ENCODE measurements around the gene YBX2. TPM values are rescaled to one million over a fixed set of nuclear protein-coding genes. Genes with fewer than 3 reads are reported as not detected.

The YBX2 gene
- total RNA-seq, 1 donor from 2014 or later, result 7.0 TPM

DNA sequence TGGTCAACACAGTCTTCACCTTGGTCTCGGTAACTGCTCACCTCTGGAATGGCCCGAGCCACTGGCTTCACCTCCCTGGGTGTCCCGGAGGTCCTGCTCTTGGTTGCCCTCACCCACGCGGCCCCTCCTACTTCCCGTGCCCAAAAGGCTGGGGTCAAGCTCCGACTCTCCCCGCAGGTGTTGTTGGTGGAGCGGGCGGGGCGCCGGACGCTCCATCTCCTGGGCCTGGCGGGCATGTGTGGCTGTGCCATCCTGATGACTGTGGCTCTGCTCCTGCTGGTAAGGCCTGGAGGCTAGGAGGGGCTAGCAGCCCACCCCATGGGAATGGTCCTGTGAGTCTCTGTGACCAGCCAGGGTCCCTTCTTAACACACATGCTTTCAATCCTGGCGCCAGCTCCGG lies 9.5 kb downstream of the YBX2 start:
- TF ChIP-seq, protein P1, sequence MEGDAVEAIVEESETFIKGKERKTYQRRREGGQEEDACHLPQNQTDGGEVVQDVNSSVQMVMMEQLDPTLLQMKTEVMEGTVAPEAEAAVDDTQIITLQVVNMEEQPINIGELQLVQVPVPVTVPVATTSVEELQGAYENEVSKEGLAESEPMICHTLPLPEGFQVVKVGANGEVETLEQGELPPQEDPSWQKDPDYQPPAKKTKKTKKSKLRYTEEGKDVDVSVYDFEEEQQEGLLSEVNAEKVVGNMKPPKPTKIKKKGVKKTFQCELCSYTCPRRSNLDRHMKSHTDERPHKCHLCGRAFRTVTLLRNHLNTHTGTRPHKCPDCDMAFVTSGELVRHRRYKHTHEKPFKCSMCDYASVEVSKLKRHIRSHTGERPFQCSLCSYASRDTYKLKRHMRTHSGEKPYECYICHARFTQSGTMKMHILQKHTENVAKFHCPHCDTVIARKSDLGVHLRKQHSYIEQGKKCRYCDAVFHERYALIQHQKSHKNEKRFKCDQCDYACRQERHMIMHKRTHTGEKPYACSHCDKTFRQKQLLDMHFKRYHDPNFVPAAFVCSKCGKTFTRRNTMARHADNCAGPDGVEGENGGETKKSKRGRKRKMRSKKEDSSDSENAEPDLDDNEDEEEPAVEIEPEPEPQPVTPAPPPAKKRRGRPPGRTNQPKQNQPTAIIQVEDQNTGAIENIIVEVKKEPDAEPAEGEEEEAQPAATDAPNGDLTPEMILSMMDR (conservative IDR thresholded peaks at IDR 0.05), result no peak
- H3K27ac Mint-ChIP-seq, result no peak overlapping the region
- no peak for DNase-seq (ENCODE audit: extremely low spot score, unreplicated experiment)
- H3K4me3 Mint-ChIP-seq, result no peak overlapping the region
- H3K9me3 Mint-ChIP-seq, result no peaks in the 10 kb centered on the region
- H3K27me3 Mint-ChIP-seq, result peaks cover 14% of the 10 kb centered on the region
- H3K36me3 Mint-ChIP-seq, result no peaks in the 10 kb centered on the region
- H3K4me1 Mint-ChIP-seq (ENCODE audit: unreplicated experiment), result peaks cover 14% of the 10 kb centered on the region

DNA sequence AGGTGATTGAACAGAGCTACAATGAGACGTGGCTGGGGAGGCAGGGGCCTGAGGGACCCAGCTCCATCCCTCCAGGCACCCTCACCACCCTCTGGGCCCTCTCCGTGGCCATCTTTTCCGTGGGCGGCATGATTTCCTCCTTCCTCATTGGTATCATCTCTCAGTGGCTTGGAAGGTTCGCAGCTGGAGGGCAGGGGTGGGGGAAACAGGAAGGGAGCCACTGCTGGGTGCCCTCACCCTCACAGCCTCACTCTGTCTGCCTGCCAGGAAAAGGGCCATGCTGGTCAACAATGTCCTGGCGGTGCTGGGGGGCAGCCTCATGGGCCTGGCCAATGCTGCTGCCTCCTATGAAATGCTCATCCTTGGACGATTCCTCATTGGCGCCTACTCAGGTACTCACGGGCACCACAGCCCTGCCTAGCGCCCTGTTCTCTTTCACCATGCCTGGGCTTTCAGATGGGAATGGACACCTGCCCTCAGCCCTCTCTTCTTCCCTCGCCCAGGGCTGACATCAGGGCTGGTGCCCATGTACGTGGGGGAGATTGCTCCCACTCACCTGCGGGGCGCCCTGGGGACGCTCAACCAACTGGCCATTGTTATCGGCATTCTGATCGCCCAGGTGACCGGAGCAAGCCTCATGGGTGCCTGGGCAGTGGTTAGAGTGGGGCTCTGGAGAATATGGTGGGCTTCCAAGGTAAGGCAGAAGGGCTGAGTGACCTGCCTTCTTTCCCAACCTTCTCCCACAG lies 10.8 kb downstream of the YBX2 start:
- no peak for DNase-seq (ENCODE audit: extremely low spot score, unreplicated experiment)
- Mint-ChIP-seq H3K27me3 (peaks cover 14% of the 10 kb centered on the region), H3K36me3 (no peaks in the 10 kb centered on the region), H3K9me3 (no peaks in the 10 kb centered on the region), H3K27ac (no peak overlapping the region), H3K4me1 (ENCODE audit: unreplicated experiment) (peaks cover 15% of the 10 kb centered on the region), H3K4me3 (peak overlapping the region; percentile 88)
- TF ChIP-seq, protein P1 (conservative IDR thresholded peaks at IDR 0.05), result no peak

DNA sequence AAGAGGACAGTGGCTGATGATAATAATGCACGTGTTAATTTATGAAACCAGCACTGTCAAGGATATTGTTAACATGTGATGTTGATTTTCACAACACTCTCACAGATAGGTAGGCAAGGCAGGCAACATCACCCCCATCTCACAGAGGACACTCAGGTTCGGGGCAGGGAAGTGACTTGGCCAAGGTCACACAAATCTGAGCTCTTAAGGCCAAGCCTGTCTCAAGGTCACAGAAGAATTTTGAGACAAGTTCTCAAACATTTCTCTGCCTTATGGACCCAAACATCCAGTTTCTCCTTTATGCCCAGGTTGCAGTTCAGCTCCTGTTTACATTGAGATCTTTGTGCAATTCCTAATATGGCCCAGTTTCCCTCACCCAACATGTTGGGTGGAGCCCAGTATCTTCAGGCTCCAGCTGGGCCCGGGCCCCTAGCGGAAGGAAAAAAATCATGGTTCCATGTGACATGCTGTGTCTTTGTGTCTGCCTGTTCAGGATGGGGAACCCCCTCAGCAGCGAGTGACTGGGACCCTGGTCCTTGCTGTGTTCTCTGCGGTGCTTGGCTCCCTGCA lies 11.6 kb downstream of the YBX2 start:
- TF ChIP-seq, protein P1 (conservative IDR thresholded peaks at IDR 0.05), result no peak
- no peak for DNase-seq (ENCODE audit: extremely low spot score, unreplicated experiment)
- H3K4me3 Mint-ChIP-seq, result peak overlapping the region; percentile 88
- no peaks in the 10 kb centered on the region for H3K9me3 Mint-ChIP-seq
- H3K36me3 Mint-ChIP-seq, result no peaks in the 10 kb centered on the region
- no peak overlapping the region for H3K27ac Mint-ChIP-seq
- peaks cover 15% of the 10 kb centered on the region for H3K4me1 Mint-ChIP-seq (ENCODE audit: unreplicated experiment)
- H3K27me3 Mint-ChIP-seq, result peaks cover 8% of the 10 kb centered on the region

DNA sequence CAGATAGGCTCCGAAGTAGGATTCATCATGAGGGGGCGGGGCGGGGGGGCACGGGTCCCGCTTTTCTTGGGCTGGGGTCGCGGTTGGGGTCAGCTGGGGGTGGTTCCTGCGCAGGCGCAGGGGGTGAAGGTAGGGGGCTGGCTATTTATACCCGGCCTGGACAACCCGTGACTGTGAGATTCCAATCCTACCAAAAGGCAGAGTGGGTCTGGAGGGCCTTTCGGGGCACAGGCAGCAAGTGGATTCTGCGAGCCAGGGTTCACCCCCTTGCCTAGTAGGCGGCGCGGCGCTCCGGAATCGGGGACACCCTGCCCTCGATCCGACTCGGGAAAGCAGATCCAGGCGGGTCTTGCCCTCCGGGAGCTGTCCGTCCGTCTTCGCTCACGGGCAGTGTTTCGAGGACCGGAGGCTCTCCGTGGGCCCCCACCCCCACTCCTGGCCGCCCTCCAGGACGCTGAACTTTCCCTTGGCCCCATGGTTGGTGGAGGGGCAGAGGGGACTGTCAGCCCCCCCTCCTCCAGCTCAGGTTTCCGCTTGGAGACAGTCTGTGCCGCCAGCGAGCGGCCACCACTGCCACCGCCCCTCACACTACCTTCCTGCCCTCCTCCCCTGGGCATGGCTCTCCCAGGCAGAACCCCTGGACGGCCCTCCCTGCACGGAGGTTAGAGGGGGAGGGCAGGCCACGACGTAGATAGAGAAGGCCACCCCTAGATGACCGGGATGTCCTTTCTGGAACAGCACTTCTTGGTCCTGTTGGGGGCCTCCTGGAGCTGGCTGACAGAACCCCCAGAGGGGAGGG lies 12.3 kb downstream of the YBX2 start:
- Mint-ChIP-seq H3K4me1 (ENCODE audit: unreplicated experiment) (peaks cover 15% of the 10 kb centered on the region), H3K36me3 (no peaks in the 10 kb centered on the region), H3K4me3 (peak overlapping the region; percentile 88), H3K9me3 (no peaks in the 10 kb centered on the region), H3K27me3 (peaks cover 6% of the 10 kb centered on the region), H3K27ac (no peak overlapping the region)
- TF ChIP-seq, protein P1 (conservative IDR thresholded peaks at IDR 0.05), result no peak
- no peak for DNase-seq (ENCODE audit: extremely low spot score, unreplicated experiment)

DNA sequence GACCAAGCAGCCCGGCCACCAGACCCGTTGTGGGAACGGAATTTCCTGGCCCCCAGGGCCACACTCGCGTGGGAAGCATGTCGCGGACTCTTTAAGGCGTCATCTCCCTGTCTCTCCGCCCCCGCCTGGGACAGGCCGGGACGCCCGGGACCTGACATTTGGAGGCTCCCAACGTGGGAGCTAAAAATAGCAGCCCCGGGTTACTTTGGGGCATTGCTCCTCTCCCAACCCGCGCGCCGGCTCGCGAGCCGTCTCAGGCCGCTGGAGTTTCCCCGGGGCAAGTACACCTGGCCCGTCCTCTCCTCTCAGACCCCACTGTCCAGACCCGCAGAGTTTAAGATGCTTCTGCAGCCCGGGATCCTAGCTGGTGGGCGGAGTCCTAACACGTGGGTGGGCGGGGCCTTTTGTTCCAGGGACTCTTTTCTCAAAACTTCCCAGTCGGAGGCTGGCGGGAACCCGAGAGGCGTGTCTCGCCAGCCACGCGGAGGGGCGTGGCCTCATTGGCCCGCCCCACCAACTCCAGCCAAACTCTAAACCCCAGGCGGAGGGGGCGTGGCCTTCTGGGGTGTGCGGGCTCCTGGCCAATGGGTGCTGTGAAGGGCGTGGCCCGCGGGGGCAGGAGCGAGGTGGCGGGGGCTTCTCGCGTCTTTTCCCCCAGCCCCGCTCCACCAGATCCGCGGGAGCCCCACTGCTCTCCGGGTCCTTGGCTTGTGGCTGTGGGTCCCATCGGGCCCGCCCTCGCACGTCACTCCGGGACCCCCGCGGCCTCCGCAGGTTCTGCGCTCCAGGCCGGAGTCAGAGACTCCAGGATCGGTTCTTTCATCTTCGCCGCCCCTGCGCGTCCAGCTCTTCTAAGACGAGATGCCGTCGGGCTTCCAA lies 13.1 kb downstream of the YBX2 start, which contains the start of gene SLC2A4:
SLC2A4 (plus strand) TSS at position 645 of the 879 bp plus-strand sequence; CDS start at position 862, 217 bp downstream.
- peak within 1 kb of the TSS; percentile 83 for H3K27ac Mint-ChIP-seq
- no peaks in the 10 kb centered on the region for H3K36me3 Mint-ChIP-seq
- no peaks in the 10 kb centered on the region for H3K9me3 Mint-ChIP-seq
- DNase-seq (ENCODE audit: extremely low spot score, unreplicated experiment), result peak; percentile 98
- TF ChIP-seq, protein P1 (conservative IDR thresholded peaks at IDR 0.05), result no peak
- peak within 1 kb of the TSS; percentile 88 for H3K4me3 Mint-ChIP-seq
- H3K27me3 Mint-ChIP-seq, result peaks cover 6% of the 10 kb centered on the region
- peaks cover 15% of the 10 kb centered on the region for H3K4me1 Mint-ChIP-seq (ENCODE audit: unreplicated experiment)

Measured in type B pancreatic cell (in vitro differentiated cells).